GM18526 (cell line): Measurements from ENCODE around the gene KRT4.

Experiments used
- POLR2A ChIP-seq: IDR thresholded peaks from 3 replicates; pipeline ENCODE4 v1.6.1; 2011; ENCODE audit not compliant: insufficient read length; ENCODE audit errors: extremely low read depth

The KRT4 gene

DNA sequence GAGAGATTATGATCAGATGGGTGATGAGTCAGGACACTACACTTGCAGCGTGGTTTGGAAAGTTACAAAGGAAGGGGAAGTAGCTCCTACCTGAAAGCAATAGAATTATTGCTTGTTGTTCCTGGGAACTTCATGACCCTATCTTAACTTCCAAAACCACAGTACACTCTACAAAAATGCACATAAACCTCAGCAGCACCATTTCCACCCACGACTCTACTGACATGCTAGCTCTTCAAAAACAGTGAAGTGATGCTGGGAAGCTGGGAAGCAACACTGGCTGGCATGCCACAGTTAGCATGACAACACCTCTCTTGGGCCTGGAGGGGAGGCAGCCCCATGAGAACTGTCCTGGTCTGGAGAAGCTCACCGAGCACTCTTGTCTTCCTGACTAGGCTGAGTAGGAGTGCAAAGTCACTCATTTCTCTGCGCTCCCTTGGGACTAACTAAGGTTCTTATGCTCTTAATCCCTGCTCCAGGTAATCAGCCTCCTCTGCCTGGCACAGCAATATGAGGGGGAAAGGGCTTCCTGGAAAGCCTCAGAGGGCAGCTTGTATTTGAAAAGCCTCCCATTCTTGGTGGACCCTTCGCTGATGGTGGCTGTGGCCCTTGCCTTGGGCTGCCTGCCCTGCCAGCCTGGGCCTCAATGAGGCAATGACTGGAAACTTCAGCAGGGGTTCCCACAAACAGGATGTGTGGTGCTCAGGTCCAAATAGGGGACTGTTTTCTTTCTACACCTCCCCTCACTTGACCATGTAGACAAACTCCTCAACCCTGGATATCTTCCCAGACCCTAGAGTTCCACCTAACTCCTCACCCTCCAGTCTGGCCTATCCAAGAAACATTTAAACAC, 19.2 kb downstream of the KRT4 start:
- TF ChIP-seq POLR2A, result no peak

DNA sequence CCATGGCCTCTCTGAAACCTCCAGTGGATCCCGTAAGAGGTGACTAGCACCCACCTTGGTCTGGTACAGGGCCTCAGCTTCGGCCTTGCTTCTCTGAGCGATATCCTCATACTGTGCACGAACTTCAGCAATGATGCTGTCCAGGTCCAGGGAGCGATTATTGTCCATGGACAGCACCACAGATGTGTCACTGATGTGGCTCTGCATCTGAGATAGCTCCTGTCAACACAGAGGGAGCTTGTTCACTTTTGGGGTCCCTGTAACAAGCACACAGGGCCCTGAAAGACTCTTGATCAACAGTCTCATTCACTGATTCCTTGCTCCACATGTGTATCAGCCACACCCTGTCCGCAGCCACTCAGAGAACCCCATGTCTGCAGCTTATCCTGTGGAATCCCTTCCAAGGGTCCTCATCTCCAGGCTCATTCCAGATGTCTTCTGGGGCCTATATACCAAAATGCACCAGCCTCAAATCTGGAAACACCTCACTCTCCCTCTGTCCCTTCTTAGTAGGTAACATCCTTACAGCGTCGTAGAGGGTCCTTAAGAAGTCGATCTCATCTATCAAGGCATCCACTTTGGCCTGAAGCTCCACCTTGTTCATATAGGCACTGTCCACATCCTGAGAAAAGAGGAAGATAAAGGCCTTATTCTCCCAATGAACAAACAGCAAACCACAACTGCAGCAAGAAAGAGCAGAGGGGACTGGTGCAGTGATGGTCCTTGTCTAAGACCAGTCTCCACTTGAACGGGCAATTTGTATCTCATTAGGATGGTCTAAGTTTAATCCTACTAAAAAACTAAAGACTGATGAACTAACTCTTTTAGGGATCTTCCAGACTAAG, 21.5 kb downstream of the KRT4 start:
- no peak for TF ChIP-seq POLR2A

DNA sequence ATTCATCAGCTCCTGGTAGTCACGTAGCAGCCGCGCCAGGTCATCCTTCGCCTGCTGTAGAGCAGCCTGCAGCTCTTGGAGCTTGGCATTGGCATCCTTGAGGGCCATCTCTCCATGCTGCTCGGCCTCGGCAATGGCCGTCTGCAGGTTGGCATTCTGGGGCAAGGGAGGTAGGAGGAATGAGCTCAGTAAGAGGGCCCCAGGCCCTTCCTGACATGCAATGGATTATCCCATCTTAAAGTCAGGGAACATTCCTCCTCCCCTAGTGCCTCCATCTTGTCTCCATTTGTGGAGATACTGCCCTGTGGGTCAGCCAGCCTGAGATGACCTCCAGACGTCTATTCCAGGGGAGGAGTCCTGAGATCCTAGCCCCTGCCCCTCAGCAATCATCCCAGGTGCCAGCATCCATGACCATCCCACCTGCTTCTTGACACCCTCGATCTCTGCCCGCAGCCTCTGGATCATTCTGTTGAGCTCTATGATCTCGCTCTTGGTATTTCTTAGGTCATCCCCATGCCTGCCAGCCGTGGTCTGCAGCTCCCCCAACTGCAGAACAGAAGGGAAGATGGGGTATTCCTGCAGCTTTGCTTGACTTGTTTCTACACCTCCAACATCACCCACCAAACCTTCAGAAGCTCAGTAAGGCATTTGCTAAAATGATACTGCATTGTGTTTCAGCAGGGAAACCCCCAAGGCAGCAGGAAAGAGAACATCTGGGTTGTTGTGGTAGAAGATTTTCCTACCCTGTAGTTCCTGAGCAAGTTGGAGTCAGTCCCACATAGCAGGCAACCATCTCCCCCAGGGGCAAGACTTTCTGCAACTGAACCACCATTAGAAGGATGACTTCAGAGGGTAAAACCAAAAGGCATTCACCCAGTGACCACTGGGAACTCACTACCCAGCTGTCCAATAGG, 22.4 kb downstream of the KRT4 start:
- TF ChIP-seq POLR2A, result no peak

DNA sequence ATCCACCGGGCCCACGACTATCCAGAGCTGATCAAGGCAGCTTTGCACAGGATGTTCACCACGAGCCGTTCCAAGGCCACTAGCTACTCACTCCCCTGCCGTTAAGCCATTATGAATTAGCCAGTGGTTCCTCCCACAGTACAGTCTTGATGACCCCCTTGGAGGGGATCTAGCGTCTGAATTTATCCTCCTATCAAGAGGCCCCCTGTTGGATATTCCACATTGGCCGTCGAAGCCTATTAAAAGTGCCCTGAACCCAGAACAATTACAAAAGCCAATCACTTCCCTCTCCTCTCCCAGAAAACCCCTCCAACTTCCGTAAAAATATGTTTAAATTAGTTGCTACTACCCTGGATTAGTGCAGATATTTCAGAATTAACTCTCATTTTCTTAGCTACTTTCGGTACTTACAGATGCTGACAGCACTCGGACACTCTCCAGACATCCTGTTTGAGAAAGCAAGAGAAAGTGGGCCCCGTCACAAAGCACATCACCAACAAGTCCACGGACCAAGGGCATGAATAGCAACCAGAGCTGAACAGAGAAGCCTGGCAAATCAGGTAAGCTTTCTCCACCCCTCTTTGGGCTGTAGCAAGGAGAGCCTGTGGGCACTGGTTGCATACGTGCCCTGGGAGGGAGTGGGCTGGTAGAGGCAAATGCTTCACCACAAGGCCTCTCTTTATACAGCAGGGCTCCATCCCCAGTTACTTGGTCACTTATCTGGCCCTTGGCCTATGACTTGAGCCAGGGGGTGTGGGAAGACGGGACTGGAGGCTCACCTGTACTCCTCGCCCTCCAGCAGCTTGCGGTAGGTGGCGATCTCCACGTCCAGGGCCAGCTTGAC, 23.3 kb downstream of the KRT4 start:
- TF ChIP-seq POLR2A, result no peak

DNA sequence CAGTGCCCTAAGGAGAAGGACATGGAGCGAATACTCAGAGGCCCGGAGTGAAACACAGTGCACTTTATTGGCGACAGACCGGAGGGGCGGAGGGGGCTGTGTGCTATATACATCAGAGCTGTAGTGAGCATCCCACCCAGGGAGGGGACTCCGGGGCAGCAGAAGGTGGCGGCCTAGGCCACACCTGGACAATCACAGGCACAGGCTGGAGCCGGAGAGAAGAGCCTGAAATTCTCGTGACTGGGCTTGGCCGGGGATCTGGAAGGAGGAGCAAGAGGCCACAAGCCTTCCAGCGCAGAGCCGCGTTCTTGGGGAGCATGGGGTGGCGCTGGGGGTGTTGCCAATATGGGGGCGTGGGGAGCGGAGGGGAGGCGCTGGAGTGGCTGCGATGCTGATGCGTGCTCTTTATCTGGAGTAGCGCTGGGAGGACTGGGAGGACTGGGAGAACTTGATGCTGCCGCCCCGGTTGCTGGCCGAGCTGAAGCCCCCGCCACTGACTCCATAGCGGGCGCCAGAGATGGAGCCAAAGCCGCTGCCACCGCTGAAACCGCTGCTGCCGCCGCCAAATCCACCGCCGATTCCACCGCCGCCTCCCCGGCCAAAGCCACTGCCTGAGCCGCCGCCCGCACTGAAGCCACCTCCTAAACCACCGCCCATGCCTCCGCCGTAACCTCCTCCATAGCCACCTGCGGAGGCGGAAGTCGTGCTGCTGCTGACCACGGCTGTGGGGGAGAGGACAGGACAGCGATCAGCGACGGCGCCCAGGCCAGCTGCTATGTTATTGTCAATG, 24.1 kb downstream of the KRT4 start:
- no peak for TF ChIP-seq POLR2A

DNA sequence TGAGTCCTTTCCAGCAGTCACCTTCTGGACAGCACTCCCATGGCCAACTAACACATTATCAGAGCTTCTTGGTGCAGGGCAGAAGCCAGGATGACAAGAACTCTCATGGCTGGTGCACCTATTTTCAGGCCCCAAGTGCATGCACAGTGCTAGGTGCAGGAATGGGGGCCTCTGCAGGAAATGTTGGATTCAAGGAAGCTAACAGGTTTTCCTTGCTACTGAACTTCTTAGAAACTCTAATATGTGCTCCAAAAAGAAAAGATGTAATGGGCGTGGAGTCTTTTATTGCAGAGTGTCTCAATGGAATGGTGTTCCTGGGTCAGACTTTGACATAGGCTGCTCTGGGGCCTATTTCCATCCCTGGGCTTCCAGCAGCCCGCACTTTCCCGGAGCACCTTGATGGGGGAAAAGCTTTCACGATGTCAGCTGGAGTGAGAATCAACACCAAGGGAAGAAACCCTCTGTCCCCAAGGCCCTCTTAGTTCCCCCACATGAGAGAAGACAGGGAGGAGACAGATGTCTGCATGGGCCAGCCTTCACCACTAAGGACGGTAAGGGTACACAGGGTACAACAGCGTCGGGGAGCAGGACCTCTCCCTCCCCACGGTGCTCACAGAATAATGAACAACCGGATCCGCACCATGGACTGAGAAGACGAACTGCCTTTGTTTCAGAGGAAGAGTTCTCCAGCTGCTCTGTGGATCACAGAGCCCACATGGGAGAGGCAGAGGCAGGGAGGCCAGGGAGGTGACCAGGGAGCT, 24.9 kb downstream of the KRT4 start:
- no peak for TF ChIP-seq POLR2A

DNA sequence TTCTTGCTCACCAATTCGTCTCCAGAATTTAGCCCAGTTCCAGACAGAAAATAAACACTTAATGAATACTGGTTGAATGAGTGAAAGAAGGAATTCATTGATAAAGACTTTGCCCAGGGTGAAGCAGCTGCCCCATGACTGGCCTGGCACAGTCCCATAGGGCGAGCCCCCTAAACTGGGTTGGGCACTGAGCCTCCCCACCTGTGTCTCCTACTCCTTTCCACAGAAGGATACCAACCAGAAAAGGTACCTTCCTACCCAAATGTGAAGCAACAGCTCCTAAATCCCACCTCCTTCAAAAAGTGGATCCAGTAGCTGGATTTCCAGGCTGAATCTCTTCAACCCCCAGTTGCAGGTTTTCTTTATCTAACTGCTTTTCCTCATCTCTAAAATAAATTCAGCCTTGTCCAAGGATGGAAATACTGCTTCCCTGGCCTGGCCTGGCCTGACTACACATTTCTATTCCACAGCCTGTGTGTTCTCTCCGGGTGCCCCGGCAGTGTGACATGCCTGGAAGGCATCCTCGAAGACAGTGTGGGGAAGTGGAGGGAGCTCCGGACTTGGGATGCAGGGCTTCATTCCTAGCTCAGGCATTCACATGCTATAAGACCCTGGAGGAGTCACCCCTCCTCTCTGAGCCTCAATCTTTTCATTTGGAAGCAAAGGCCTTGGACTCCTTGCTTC, 25.6 kb downstream of the KRT4 start:
- TF ChIP-seq POLR2A, result no peak

DNA sequence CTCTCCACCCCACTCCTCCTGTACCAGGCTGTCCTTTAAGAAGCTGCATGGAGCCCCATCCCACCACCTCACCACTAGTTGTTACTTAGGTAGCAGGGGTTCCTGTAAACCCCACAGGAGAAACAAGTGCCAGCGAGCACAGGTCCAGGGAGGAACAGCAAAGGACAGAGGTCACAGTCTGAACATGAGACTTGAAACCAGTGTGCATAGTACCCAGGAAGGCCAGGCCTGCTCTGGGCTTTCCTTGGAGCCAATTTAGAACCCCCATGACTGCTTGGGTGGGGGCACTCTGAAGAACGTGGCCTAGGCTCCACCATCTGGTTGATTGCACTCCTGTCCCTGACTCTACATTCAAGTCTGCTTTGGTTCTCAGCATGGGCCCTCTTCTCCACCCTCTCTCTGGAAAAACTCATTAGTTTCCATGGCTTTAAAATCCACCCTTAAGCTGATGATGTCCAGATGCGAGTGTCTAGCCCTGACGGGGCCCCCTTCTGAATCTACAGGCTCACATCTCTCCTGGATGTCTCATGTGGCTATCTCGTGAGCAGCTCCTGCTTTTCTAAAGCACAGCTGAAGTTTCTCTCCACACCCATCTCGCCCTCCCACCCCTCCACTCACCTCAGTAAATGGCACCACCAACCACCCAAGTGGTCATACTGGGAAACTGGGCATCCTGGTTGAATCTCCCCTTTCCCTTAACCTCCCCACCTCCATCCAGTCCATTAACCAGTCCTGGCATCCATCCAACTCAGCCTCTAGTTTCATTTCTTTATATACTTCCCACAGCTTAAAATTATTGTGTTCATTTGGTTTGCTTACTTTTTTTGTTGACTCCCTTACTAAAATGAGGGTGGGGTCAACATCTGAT, 26.4 kb downstream of the KRT4 start:
- no peak for TF ChIP-seq POLR2A

DNA sequence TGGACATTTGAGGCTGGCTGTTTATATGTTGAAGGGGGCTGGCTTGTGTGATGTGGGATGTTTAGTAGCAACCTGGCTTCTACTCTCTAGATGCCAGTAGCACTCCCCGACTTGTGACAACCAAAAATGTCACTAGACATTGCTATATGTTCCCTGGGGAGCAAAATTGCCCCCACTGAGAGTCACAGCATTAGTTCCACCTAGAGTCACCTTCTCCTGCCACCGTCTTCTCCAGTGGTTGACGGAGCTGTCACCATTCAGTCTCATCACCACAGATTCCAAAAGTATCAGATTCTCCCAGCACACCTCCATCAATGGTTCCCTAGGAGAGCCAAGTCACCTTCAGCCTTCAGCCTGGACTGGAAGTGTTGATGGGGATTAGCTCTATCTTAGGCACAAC, 29.0 kb downstream of the KRT4 start:
- no peak for TF ChIP-seq POLR2A

DNA sequence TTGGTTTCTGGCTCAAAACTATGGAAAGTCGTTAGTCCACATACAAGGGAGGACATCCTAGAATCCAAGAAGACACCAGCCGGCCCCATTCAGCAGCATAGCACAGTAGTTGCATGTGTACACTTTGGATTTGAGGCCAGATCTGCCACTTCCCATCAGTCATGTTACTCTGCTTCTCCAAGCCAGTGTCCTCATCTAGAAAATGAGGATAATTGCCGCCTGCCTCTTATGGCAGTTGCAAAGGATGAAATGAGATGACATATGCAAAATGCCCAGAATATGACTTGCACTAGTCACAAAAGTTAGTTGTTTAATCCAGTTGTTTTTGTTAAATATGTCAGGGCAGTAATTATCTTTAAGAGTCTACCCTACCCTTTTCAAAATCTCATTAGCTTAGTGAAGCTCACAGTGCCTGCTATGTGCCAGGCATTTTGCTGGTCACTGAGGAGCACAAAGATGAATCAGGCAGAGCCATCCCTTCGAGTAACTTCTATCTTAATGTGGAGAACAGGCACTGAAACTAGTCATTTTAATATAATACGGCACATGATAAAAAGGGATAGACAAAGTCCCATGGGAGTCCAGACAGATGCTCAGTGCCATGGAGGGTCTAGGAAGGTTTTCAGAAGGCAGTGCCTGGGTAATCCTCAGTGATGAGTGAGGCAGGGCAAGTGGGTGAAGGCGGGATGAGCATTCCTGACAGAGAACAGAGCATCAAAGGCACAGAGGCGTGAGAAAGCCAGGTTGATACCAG, 30.2 kb downstream of the KRT4 start:
- no peak for TF ChIP-seq POLR2A

DNA sequence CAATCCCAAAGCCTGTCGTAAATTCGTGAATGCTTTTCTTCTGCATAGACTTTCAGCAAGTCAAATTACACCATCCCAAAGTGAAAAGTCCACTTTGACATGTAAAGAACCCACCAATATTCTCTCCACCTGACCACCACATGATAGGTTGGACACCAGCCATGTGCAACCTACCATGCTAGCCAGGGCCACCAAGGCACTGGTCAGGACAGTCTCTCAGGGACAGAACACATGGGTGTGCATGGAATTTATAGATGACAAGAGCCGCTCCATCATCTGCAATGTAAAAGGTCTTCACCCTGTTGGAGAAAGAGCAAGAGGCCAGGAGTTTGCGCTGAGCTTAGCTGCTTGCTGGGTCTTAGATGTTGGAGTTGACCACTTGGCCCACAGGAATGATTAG, 31.4 kb downstream of the KRT4 start:
- no peak for TF ChIP-seq POLR2A
